Umbilical cord (tissue), 2 donors: ENCODE measurements around the gene MAPK10. TPM values are rescaled to one million over a fixed set of nuclear protein-coding genes. Genes with fewer than 3 reads are reported as not detected.
"Not testable (repeated sequence)": the region's sequence is repeated elsewhere in the genome, so short reads cannot be mapped to it uniquely, and the experiment has no call there.

Experiments used
- DNase-seq: peaks from one replicate; pipeline ENCODE4 v3.0.0-alpha.2; 2015; ENCODE audit warnings: low spot score
- total RNA-seq: library from RNA; depleted of rRNA; stranded (reverse); fragments of >200 nt; gene quantifications from one replicate; pipeline ENCODE4 v1.2.3, GENCODE V29; 2014; ENCODE audit warnings: low replicate concordance; ENCODE audit not compliant: insufficient read depth

Gene MAPK10
- total RNA-seq, 1 donor from 2014 or later: 135 TPM

DNA sequence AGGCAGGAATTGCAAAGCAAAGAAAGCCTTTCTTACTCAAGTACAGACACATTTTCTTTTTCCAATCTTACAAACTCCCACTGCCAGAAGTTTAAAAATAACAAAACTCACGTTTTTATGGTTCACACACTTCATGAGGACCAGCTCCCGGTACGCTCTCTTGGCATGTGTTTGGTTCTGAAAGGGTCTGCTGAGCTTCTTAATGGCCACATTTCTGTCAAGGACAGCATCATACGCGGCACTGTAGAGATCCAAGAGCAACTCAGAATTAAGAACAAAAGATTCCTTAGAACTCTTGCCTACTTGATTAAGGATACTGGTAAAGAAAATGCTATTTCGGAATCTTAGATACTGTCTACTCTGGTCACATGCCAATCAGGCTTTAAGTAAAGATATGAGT, 252.7 kb downstream of the MAPK10 start:
- no peak for DNase-seq

DNA sequence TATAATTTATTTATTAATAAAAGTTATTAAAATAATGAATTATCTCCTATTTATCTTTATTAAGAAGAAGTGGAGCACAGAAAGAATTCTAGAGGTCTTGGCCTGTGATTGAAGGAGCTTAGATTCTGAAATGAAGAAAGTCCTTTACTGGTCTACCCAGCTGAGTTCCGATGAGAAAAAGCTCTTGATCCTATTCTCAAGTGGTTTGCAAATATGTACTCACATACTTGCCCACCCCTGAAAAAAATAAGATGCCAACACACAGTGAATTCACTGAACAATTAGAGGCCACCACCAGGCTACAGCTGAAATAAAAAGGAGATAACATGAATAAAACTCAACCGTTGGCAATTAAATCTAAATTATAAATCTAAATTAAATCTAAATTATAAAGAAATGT, 253.4 kb downstream of the MAPK10 start:
- no peak for DNase-seq

DNA sequence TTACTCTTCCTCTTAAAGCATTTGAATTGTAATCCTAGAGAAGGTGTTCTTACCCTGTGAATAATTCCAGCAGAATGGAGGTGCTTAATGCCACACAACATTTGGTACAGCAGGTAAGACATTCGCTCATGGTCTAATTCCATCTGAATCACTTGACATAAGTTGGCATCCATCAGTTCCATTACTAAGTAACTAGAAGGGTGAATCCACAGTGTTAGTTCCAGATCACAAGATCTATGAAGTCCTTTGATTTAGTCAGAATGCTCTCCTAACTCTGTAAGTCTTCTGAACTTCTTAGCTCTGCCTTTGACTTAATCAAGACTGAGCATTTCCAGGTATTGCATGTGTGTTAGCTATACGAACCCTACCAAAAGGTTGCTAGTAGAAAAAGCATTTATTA, 258.0 kb downstream of the MAPK10 start:
- no peak for DNase-seq

DNA sequence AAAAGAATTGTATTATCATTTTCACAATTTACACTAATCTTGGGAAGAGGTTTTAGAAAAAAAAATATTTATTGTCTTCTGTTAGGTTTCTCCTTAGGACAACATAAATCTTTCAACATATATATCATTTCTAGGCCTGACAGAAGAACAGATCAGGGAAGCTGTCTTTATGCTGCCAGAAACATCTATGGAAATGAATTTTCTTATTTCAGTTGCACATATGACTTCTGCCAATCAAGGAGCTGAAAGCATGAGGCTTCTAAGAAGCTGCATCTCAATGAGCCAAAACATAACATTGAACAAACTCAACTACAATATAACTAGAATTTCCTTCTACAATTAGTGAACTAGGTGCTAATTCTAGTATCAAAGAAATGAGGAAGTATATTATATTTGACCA, 258.4 kb downstream of the MAPK10 start:
- no peak for DNase-seq

DNA sequence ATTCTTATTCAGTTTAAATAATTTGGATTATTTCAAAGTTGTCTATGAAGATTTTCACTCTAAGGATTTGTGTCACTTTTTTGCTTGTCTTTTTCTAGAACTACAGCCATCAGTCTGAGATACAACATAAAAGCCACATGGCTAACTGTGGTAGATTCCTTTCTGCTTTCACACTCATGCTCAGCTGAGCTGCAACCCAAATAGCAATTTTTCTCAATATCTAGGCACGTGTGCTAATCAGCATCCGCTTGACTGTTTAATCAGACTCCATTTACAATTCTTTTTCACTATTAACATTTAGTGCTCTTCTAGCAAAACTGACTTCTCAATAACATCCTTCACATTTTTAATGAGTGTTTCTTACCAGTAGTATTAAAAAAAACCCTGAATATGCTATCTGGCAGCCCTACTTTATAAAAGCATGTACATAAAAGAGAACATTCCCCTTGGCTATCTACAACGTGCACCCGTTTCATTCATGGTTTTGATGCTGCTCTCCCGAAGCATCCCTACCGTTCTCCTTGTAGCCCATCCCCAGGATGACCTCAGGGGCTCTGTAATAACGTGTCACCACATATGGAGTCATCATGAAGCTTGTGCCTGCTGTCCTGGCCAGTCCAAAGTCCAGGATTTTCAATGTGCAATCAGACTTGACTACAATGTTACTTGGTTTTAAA, 259.2 kb downstream of the MAPK10 start:
- no peak for DNase-seq

DNA sequence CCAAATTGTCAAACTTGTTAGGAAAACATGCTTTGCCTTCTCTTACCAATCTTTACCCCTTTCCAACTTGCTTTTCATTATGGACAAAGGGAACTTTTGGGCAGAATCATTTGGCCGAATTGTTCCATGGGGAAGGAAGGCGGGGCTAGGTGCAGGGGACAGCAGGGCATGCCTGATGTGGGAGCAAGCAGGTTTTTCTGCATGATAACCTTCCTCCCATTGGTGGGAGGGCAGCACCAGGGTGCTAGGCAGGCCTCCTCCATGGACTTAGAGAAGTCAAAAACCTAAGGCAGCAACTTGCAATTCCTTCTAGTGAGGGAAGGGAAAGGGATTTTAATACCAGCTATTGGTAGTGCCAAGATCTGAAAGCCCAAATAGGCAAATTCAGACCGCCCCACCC, 260.5 kb downstream of the MAPK10 start:
- DNase-seq: no peak

DNA sequence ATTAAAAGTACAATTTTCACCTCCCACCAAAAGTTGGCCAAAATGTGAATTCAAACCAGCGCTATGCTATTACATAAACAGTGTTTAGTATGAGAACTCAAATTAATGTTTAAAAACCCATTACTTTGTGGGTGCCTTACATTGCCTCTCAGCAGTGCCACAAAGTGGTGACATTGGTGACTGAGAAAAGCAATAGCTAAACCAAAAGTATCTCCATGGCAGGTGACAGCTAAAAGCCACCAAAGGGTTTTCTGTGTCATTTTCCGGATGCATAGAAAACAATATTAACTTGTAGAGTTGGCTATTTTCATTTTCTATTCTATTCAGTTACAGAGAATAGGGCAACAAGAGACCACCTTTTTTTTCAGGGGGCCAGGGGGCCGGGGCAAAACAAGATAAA, 261.2 kb downstream of the MAPK10 start:
- DNase-seq: no peak

DNA sequence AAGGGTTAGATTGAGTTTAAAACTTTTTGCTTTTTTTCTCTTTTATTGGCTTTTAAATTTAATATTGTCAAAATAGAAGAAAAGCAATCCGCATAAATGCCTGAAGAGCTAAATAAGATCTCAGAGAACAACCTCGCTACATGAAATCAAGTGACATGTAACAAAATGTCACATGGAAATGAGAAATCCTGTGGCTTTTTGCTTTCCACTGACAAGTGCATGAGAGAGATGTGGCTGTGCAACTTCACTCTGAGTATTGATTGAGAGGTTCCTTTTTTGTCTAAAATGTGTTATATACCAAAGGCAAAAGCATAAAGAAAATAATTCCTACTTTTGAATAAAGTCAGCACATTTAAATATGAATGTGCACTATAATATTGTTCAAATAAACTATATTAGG, 263.5 kb downstream of the MAPK10 start:
- DNase-seq: no peak

DNA sequence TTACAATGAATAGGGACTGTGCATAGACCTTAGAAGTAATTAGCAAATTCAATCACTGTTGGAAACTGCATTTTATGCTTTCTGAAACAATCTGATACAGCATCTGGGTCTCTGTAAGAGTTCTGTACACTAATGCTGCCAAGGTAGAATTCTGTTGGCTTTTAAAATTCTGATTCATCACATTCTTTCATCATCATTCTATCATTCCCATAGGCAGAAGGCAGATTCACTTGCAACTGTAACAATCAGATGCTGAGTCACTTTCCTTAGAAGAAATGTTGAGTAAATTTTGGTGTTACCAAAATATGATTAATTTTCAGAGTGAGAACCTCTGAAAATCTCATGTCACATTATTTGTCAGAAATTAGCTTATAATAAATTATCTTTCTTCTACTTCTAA, 267.2 kb downstream of the MAPK10 start:
- peak; percentile 26 for DNase-seq

DNA sequence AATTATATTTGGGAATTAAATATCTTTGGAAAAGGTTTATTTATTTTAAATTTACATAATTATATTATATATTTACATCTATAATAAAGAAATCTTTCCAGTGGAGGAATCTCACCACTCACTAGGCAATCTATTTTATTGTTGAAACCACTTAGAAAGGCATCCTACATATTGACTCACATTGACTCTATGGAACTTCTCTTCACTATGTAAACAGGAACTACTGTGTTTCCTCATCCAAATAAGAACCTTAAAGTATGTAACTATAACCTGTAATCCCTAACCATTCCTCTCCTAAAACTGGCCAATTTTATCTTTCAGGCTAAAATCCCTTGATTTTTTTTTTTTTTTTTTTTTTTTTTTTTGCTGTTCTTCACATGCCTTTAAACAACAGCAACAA, 268.7 kb downstream of the MAPK10 start:
- no peak for DNase-seq

DNA sequence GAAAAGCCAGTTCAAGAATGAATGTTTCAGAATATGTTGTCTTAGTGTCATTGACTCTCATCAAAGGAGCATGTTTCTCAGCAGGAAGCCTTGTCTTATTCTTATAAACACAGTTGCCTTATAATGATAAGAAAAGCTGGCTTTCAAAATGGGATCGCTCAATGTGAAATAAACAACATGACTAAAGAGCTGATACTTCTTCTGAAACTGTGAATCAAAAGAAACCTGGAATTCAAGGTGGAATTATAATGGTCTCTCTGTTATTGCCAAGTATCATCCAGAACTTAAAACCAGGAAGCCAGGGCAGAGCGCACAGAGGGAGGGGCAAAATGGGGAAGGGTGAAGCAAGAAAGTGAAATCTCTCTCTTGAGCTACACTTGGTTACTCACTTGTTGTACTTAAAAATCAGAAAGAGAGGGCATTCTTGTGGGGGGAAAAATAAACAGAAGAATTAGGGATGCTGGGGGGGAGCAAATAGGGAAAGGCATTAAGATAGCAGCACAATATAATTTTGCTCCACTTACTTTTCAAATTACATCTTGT, 270.0 kb downstream of the MAPK10 start:
- DNase-seq: no peak

DNA sequence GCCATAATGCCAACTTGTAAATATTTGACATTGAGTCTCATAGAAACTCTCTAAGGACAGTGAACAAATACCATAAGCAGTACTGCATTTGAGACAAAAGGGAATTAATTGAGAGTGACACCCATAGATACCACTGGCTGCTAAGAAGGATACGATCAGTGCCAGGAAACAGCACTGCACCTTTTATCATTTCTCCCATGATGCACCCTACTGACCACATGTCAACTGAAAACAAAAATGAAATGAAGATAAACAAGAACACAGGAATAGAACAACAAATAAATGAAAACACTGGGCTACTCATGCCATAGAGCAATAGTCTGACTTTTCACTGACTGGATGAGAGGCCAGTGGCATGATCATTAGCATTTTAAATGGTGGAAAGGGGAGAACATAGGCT, 270.8 kb downstream of the MAPK10 start:
- no peak for DNase-seq

DNA sequence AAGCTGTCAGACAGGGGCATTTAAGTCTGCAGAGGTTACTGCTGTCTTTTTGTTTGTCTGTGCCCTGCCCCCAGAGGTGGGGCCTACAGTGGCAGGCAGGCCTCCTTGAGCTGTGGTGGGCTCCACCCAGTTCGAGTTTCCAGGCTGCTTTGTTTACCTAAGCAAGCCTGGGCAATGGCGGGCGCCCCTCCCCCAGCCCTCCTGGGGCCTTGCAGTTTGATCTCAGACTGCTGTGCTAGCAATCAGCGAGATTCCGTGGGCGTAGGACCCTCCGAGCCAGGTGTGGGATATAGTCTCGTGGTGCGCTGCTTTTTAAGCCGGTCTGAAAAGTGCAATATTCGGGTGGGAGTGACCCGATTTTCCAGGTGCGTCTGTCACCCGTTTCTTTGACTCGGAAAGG, 284.1 kb downstream of the MAPK10 start:
- DNase-seq: not testable (repeated sequence)

DNA sequence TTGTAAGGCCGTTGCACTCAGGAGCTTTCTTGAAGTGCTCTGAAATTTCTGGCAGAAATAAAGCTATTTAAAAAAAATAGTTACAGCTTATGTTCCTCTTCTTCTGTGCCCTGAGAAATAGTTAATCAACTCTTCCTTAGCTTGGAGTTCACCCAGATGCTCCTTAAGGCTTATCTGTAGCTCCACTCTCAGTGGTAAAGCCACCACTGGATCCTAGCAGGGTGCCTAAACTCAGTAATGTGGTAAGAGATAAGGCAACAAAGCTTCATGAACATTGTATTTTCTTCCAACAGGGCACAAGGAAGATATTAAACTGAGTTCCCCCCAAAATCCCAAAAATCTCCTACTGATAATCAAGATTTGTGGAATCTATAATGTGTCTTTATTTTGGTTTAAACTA, 299.5 kb downstream of the MAPK10 start:
- DNase-seq: no peak

DNA sequence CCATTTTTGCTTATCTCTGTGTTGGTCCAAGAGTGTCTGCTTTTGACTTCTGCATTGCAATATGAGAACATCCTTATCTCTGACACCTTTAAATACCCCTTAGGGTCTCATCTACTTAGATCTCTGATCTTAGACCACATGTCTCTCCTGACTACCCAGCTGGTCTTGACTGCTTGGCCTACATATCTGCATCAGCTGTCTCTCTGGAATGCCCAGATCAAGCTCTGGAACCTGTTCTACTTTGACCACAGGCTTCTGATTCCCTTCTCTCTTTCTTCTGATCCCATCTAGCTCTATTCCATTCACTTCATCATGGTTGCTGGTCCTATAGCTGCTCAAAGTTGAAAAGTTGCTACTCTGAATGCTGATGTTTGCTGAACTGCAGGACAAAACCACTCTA, 301.2 kb downstream of the MAPK10 start:
- no peak for DNase-seq

DNA sequence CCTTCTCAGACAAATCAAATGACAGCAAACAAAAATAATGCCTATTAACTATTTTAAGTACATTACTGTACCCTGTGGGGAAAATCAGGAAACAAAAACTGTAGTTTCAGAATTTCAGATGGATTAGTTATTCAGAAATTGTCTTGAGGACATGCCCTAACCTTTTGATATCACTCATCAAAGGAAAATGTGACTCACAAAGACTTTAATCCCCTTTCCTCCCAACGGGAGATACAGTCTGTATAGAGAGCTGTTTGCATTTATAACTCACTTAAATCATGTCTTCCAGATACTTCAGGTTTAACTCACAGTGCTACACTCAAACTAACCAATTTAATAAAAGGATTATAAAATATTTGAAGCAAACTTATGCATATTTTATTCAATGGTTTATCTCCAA, 304.0 kb downstream of the MAPK10 start:
- DNase-seq: peak; percentile 69

DNA sequence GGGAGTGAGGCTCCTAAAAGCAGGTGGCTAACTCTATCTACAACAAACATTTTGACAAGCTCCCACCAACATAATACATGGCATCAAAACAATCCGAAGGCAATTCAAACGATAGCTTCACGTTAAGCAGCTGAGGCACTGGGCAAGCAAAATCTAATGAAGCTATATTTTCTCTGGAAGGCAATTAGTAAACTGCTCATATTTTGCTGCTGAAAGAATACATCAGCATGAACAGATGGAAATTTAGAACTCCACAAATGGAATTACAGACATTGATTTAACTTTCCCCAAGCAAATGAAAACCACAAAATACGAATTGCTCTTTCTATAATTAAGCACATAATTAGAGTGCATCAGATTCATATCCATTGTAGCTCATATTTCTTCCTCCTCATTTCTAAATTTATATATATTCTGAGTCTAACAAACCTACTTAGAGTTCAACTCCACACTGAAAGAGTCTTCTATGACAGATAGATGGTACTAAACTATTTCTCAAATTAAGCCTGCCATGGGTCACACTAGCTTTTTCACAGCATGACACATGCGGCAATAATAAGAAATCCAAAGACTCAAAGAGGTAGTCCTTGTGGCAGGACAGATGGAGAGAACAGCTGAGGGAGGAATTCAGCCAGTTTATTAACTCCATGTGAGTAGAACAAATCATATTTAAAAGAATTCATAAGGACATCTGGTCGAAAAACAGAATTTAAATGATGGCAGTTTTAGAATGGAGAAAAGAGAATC, 305.4 kb downstream of the MAPK10 start:
- no peak for DNase-seq

DNA sequence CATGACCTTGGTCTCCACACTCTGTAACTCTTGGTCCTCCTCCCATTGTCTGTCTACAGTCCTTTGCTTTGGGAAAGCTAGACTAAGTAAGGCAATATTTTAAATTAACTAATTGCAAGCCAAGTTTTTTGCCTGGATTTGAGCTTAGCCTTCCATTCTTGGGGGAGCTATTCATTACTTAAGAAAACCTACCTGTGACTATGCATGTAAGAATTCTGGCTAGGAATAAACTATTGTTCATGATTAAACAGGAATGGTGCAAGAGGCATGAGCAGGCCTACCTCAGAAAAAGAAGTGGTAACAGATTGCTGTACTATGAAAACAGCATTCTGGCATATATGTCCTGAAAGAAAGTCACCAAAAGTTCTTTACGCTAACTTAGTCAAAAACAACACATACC, 309.4 kb downstream of the MAPK10 start:
- DNase-seq: no peak

DNA sequence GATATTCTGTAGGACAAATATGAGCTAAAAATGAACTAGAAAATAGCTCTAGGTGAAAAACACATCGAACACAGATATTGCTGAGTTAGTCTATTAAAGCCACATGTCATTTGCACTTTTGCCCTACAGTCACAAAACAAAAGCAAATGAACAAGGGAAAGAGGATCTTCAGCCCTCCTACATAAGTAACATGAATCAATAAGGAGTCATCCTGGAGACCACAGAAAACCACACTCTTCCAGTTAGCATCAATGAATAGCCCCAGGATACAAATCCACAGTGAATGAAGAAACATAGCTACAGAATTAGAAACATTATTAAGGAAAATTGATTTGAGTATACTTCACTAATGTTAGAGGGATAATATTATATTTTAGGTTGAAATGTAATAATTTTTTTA, 311.4 kb downstream of the MAPK10 start:
- no peak for DNase-seq

DNA sequence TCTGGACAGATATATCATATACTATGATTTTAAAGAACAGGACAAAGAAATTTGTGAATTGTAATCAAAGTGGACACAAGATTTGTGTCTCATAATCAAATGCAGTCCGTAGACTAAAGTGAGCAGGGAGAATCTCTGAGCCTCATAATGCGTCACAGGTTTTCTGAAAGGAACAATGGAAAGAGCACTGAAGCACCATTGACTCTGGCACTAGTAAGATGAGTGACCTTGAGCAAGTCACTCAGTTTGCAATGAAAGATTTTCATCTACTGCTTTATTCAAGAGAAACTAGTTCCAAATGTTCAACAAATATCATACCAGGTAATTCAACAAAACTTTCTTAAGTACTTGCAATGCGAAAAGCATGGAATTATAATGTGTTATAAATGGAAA, 315.3 kb downstream of the MAPK10 start:
- no peak for DNase-seq

DNA sequence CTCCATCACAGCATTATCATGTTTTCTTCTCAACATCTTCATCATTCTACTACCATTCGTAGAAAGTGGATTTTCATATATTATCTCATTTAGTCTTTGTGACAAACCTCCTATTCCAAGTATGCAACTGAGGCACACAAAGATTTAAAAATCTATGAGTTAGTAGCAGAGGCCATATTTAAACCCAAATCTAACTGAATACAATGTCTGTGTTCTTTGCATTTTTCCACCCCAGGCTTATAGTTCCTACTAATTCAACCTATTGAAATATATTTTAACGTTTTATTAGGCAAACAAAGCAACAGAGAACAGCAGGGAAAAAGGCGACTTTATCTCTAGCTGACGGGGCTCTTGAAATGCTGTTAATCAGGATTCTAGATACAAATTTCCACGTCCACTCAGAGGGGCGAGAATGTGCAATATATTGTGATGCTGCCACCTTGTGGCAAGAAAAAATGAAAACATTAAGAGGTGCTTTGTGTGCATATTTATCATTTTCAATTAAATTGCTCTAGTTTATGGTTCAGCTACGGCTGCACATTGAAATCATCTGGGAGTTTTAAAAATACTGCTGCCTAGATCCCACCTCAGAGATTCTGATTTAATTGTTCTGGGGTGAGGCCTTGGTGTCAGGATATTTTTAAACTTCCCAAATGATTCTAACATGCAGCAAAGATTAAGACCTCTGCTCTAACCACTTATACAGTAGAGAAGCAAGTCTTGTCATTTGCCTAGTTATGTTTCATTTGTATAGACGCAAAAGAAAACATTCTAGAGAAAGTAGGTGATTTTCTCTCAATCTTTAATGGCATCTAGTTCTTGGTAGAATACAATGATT, 315.9 kb downstream of the MAPK10 start:
- DNase-seq: peak; percentile 82

DNA sequence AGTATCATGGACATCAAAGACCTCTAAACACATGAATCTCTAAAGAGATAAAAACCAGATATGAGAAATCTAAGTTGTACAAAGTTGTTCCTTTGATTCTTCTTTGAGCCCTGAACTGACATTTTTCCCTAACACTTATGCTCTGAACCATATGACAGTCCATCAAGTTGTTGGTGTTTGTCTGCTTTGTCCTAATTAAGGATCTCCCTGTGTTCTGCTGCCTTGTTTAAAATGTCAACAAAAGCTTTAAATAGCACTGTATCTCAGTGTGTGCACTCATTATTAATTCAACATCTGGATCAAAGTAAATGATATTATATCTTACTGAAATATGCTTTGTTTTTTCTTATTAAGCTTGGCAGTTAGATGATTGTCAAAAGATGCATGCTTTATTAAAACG, 321.8 kb downstream of the MAPK10 start:
- peak; percentile 27 for DNase-seq
